ENCODE results near the gene PARS2. TPM values are rescaled to one million over a fixed set of nuclear protein-coding genes. Genes with fewer than 3 reads are reported as not detected.

The PARS2 gene
- 5.5 and 6.7 TPM in 2 replicates for total RNA-seq

GRCh38 chr1:54764133-54764921, at the start of gene PARS2:
PARS2 (minus strand) TSS chr1:54764523; CDS start chr1:54759161, 5,362 bp downstream.

GRCh38 chr1:54800899-54801759, 36.8 kb upstream of the PARS2 start, which contains the start of gene TTC22:
TTC22 (minus strand) TSS chr1:54801323; CDS start chr1:54801163, 160 bp downstream.

GRCh38 chr1:54715493-54716298, 48.6 kb downstream of the PARS2 start, which contains the start of gene TTC4:
TTC4 (plus strand) TSS chr1:54715861; CDS start chr1:54715909, 48 bp downstream.

Other genes starting within 250 kb of the PARS2 start
- gene ACOT11, start 216.3 kb downstream of the PARS2 start, total RNA-seq = 2.4 and 12.6 TPM in 2 replicates
- not detected in 2 replicates for gene FAM151A, start 141.0 kb downstream of the PARS2 start, total RNA-seq
- gene MROH7, start 122.7 kb downstream of the PARS2 start, total RNA-seq = 0.36 TPM in 1 of 2 replicates, not detected in the other
- gene TTC4, start 48.7 kb downstream of the PARS2 start, total RNA-seq = 29.3 and 32.8 TPM in 2 replicates
- gene TTC22, start 36.8 kb upstream of the PARS2 start, total RNA-seq = 6.8 and 27.6 TPM in 2 replicates
- gene DHCR24, start 122.7 kb upstream of the PARS2 start, total RNA-seq = 116 and 550 TPM in 2 replicates
- gene TMEM61, start 216.1 kb upstream of the PARS2 start, total RNA-seq = 0.68 and 4.0 TPM in 2 replicates
- under 0.01 TPM in 2 replicates for gene BSND, start 234.4 kb upstream of the PARS2 start, total RNA-seq

Measured in nasal cavity respiratory epithelium epithelial cell of viscerocranial mucosa (primary cell).